Stimulated activated CD4-positive, alpha-beta T cell treated with anti-CD3 and anti-CD28 coated beads, Interleukin-12 subunit alpha, Interleukin-12 subunit beta, amount 100 ng/mL, for 48 hours (primary cell): ENCODE data around the gene RAD51B.
"Not testable (repeated sequence)": the region's sequence is repeated elsewhere in the genome, so short reads cannot be mapped to it uniquely, and the experiment has no call there.

Experiments
- DNase-seq, 3 donors: peaks; one replicate each; pipeline ENCODE4 v3.0.0-alpha.2; 2020; ENCODE audit warnings: low read depth in 2 of 3, low spot score in 1 of 3

Gene RAD51B

DNA sequence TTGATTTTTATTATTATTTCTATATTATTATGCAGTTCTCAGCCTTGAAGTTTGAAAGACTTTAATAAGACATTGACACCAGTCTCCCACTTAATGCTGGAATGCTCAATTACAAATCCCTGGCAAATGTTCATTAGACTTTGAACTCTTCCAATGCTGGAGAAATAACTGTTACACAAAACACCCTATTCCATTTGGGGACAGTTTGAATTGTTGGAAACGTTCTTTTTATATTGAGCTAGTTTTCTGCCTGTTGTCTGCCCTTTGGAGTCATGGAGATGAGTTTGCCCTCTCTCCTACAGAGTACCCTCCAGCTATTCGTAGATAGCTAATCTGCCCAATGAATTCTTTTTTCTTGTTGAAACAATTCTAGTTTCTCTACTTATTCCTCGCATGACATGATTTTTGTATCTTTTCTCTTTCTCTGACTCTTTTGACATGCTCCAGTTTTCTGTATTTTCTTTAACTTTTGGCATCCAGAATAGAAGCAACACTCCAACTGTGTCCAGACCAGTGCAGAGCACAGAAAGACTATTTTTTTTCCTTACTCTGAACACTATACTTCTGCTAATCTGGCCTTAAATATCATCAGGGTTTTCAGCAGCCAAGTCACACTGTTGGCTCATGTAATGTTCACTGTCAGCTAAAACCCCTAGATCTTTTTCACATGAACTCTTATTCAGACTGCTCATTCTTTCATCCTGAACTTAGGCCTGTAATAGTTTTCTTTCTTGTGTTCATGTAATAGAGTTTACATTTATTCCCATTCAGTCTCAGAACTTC is 379.3 kb downstream of the RAD51B start:
- no peak for DNase-seq

DNA sequence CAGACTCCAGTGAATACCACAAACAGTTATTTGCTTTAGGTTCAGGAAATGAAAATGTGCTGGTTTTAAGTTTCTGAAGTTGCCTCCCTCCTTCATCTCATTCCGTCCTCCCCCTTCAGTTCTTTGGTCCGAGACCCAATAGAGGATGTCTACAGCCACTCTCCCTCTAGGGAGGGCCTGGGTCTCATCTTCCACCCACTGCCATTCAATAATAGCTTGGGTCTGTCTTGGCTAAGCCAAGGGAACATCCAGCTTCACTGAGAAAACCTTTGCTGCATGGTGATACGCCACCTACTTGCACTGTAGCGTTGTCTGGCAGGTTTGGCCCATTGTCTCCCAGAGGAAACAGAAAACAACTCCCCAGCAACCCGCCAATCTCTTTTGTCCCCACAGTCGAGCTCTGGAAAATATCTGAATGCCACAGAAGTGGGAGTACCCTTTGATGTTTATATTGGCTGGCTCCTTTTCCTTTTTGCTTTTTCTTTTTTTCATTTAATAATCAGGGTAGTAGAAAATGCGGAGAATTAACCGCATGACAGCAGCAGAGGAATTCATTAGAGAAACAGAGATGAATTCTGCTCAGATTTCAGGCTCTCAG is 380.1 kb downstream of the RAD51B start:
- no peak for DNase-seq

GRCh38 chr14:68203871-68204270 is 384.3 kb downstream of the RAD51B start:
- no peak for DNase-seq

- DNase-seq, result no peak
These were observed 388.6 kb downstream of the RAD51B start for GRCh38 chr14:68208218-68208617.

DNA sequence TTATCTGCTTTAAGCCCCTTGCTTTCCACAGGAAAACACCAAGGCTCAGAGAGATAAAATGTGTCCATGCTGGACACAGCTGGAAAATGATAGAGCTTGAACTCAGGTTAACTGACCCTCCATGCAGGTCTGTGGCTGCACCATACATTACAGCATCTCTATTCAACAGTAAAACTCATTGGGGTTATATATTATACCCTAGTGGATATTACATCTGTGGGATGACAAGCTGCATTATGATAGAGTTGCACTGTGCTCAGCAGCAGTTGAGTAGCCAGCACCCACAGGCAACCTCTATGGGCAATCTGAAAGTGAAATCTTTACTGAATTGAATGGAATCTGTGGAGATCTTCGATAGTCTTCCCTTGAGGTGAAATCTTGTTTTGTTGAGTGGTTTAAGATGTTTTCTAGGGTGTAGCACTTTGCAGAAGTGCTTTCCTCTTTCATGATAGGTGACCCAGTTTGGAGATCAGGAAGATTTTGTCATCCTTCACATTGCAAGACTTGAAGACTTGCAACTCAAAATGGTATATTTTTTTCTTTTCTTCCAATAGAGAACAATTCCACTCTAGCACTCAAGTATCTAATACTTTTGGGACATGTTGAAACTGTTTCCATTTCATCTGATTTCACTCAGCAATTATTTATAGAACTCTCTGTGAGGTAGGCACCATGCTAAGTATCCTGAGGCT is 389.2 kb downstream of the RAD51B start:
- no peak for DNase-seq

- peak in 2 of 3 donors; percentile 32 to 33 for DNase-seq
These were observed 391.2 kb downstream of the RAD51B start for GRCh38 chr14:68210729-68211299.

DNA sequence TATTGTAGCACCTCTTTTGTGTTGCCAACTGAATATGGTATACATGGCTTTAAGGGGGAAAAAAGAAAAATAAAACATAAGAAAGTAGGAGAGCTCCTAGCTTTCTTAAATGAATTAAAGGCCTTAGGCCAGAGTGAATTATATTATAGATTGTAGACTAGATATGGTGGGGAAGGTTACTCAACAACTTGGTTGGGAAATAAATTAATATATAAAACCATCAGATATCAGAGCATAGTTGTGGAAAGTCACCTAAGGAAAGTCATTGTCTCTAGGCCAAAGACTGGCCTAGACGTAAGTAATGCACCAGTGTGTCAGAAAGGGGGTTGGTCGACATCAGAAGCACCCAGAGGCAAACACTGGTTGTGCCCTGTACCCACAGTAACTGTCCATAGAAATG is 391.8 kb downstream of the RAD51B start:
- no peak for DNase-seq

DNA sequence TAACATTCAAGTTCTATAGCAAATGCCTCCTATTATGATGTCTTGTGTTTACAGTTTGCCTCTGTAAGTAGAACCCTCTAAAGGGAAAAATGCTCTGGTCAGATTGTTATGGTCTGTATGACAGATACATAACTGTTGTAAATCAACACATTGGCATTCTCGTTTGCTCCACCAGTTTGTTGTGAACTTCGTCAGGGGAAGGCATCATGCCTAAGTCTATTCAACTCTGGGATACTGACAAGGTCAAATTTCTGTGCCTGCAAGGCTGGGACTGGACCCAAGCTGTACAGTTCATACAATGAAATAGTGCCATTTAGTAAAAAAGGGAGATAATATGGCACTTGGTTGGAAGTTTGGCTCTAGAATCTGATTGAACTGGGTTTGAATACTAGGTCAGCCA is 392.3 kb downstream of the RAD51B start:
- DNase-seq, result no peak

DNA sequence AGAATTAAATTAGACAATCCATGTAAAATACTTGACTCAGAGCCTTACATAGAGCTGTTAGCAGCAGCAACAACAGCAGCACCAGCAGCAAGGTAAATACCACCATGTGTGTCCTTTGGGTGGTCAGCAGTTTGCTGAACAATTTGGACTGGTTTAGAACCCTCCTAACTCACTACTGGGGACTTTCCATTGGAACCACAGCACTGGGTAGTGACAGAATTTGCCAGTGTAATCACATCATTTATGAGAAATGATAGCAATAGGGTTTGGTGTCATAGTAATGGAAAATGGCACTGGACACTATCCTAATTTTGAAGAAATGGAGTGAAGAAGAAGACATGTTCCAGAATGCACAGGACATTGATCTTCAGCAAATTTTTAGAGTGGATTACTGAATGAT is 392.8 kb downstream of the RAD51B start:
- no peak for DNase-seq

DNA sequence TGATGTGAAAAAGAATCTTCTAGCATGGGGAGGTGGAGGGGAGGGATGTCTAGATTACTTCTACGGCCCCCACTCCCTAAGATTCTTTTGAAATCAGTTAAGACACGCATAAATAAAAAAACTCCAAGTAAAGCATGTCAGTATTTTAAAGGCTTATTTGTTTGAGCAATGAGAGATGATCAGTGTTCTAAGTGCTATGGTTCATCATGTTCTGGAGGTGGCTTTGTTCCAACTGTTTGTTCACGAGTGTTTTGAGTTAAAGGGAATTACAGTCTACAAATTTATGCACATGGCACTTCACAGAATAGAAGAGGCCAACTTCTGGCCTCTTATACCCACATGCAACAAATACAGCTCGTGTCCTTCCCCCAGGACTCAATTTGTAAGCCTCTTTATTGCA is 394.9 kb downstream of the RAD51B start:
- DNase-seq, result no peak

DNA sequence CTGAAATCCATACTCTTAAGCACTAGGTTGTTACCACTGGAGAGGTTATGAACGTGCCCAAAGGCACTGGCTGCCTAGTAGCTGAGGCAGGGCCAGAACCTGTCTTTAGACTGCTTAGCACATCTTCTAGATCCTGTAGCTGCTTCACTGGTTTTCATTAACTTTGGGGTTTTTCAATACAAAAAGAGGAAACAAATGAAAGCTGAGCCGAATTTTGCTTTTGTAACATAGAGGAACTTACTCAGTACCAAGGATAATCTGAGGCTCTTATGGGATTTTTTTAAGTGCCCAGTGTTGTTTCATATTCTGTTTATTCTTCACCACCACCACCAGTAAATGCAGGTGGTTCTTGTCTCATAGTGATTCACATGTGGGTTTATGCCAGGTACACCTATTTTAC is 396.1 kb downstream of the RAD51B start:
- no peak for DNase-seq

- no peak for DNase-seq
These were observed 396.5 kb downstream of the RAD51B start for GRCh38 chr14:68216079-68216478.

DNA sequence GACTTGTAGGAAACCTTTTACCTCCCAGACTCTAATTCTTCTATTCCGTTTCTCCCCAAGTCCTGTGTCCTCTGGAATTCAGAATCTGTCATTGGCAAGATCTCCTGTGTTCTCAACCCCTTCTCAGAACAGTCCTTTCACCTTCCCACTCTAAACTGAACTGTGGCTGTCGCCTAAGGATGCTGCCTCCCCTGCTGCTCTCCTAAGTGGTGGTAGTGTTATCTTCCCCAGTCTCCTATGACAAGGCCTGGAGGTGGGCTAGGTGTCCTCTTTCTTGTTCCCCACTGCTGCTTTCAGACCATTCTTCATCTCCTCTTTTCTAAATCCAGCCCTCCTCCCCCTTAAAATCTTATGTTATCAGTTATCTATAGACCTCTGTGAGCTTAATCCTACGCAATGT is 397.4 kb downstream of the RAD51B start:
- no peak for DNase-seq

DNA sequence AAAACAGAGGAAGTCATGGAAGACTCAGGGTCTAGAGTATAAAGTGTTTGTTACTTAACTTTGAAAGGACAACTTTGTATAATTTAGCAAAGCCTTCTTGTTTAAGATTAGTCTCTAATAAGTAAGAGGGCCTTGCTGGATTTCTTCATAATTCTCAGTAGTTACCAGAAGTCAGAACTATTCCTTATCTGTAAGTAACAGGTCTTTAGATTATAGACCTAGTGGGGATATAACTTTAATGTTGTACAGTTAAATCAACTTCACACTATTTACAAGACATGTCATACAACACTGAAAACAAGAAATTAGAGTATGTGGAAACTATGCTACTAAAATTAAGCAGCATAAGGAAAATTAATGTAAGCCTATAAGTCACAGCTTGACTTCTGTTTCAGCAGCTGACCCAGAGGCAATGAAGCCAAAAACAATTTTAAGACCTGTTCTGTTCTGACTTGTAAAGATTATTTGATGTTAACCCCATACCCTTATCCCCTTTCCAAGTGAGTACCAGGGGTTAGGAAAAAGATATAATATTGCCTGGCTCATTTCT is 398.3 kb downstream of the RAD51B start:
- no peak for DNase-seq

GRCh38 chr14:68219407-68219806 is 399.8 kb downstream of the RAD51B start:
- no peak for DNase-seq

- DNase-seq, result not testable (repeated sequence)
These were observed 401.5 kb downstream of the RAD51B start for GRCh38 chr14:68221046-68221445.

- DNase-seq, result no peak
These were observed 402.6 kb downstream of the RAD51B start for GRCh38 chr14:68222154-68222553.

GRCh38 chr14:68222726-68223125 is 403.1 kb downstream of the RAD51B start:
- DNase-seq, result no peak

DNA sequence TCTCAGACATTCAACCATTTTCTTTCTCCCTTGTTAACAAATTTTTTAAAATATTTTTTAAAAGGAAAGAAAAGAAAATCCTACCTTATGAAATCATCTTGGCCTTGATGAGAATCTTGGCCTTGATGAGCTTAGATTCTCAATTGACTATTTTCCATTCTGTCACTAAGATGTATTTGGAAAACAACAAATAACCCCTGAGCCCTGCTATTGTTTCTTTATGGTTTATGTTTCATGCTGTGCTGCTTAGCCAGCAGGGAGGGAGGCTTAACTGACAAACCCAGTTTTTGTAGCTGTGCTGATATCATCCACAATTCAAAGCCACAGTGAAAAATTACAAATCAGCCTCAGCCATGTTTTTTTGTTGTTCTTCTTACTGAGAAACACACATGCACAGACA is 404.1 kb downstream of the RAD51B start:
- no peak for DNase-seq

DNA sequence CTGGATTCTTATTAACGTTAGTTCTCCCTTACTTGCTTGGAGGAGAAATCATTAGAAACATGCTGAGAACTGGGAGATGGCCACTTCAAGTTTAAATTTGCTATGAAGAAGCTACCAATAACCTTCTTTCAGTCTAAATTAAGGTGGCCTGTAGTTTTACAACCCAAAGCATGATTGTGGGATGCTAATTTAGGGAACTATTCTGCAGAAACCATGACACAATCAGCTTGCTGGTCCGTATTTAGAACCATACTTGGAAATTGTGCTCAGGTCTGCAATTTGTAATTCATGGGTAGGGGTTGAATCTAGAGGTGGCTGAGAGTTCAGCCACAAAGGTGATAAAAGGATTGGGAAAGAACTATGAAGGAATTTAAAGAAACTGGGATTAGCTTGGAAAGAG is 405.7 kb downstream of the RAD51B start:
- DNase-seq, result no peak

- DNase-seq, result no peak
These were observed 406.9 kb downstream of the RAD51B start for GRCh38 chr14:68226523-68226922.

- no peak for DNase-seq
These were observed 409.1 kb downstream of the RAD51B start for GRCh38 chr14:68228656-68229055.
